OCI-LY7 (cell line): ENCODE data around the gene GALNT17.

Experiments
- CTCF ChIP-seq: fragments of 200-600 bp; sonication (generic); conservative IDR thresholded peaks from 2 replicates; pipeline ENCODE4 v1.5.1; 2014; ENCODE audit warnings: mild to moderate bottlenecking, antibody characterized with exemption, low read length, moderate library complexity, mixed read lengths
- EZH2phosphoT487 ChIP-seq: fragments of 200-600 bp; sonication (generic); IDR thresholded peaks from 2 replicates; pipeline ENCODE4 v1.6.1; 2018; ENCODE audit warnings: low read depth, borderline replicate concordance, mild to moderate bottlenecking, mixed run types, antibody characterized with exemption, low read length, moderate library complexity, mixed read lengths

DNA sequence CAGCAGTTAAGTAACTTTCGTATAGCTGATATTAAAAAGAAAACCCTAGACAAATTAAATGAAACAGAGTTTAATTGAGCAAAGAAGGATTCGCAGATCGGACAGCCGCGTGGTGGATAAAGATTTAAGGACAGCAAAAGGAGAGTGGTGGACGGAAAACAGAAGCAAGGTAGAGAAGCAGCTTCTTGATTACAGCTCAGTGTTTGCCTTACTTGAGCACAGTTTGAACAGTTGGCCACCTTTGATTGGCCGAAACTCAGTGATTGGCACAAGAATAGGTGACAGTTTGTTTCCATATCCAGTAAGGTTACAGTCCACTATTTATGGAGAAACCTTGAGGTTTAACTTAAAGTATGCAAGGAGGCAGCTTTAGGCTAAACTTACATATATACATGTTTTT, 231.7 kb downstream of the GALNT17 start:
- TF ChIP-seq CTCF, result no peak
- no peak for TF ChIP-seq EZH2phosphoT487
